ENCODE data around the gene BAIAP3. TPM values are rescaled to one million over a fixed set of nuclear protein-coding genes. Genes with fewer than 3 reads are reported as not detected.
A peak's percentile ranks its signal among the peaks of the same experiment; 100 is the strongest.

Gene BAIAP3
- total and polyA plus RNA-seq, 2 experiments from 2014 or later, result 5.2 to 13.0 TPM

GRCh38 chr16:1336619-1337018 is 3.2 kb downstream of the BAIAP3 start (continued):
- TF ChIP-seq CTCF (conservative IDR thresholded peaks at IDR 0.05; ENCODE audit: low read depth in 2 of 2) (no peak), JUNB (IDR thresholded peaks at IDR 0.05; ENCODE audit: unreplicated experiment) (no peak), EZH2phosphoT487 (IDR thresholded peaks at IDR 0.05; ENCODE audit: unreplicated experiment) (no peak), EZH2 (IDR thresholded peaks at IDR 0.05; ENCODE audit: low read depth, unreplicated experiment) (no peak), STAT1 (IDR thresholded peaks at IDR 0.05; ENCODE audit: unreplicated experiment) (no peak), POLR2AphosphoS5 (IDR thresholded peaks at IDR 0.05; ENCODE audit: low read depth) (no peak), ZNF114 (CRISPR knock-in tag; IDR thresholded peaks at IDR 0.05) (no peak)

- peaks cover 1% of the 10 kb centered on the region; the same call in 1 of the 2 replicates for H3K4me1 ChIP-seq (ENCODE audit: insufficient read depth)
Measured at GRCh38 chr16:1337486-1337885, 4.0 kb downstream of the BAIAP3 start.

More at GRCh38 chr16:1337486-1337885, 4.0 kb downstream of the BAIAP3 start:
- no peak overlapping the region for H2AFZ ChIP-seq
- Mint-ChIP-seq H3K4me3 (no peak overlapping the region), H3K9me3 (no peaks in the 10 kb centered on the region), H3K36me3 (ENCODE audit: low read depth) (no peaks in the 10 kb centered on the region), H3K4me1 (peaks cover 5% of the 10 kb centered on the region), H3K27me3 (ENCODE audit: insufficient read depth, low read depth, poor library complexity) (peaks cover 30% of the 10 kb centered on the region), H3K27ac (no peak overlapping the region)
- H3K79me2 ChIP-seq (replicated peaks; ENCODE audit: insufficient read depth), result no peaks in the 10 kb centered on the region
- DNase-seq (ENCODE audit: low spot score) (peak; percentile 62), ATAC-seq (no peak)
- H3F3A ChIP-seq (replicated peaks; ENCODE audit: low read depth), result 0 out of 2 replicates have a peak, but pooled peaks cover 2% of the 10 kb centered on the region
- no peak overlapping the region for H3K4me3 ChIP-seq
- no peaks in the 10 kb centered on the region; the same call in 1 of the 2 replicates for H4K20me1 ChIP-seq (replicated peaks; ENCODE audit: insufficient read depth)
- TF ChIP-seq POLR2AphosphoS5 (IDR thresholded peaks at IDR 0.05; ENCODE audit: low read depth) (no peak), JUNB (IDR thresholded peaks at IDR 0.05; ENCODE audit: unreplicated experiment) (no peak), EZH2 (IDR thresholded peaks at IDR 0.05; ENCODE audit: low read depth, unreplicated experiment) (no peak), ZNF462 (CRISPR knock-in tag; IDR thresholded peaks at IDR 0.05) (no peak), STAT1 (IDR thresholded peaks at IDR 0.05; ENCODE audit: unreplicated experiment) (no peak), CREB1 (CRISPR knock-in tag; IDR thresholded peaks at IDR 0.05; ENCODE audit: low read depth) (no peak)
- TF ChIP-seq, protein P1, sequence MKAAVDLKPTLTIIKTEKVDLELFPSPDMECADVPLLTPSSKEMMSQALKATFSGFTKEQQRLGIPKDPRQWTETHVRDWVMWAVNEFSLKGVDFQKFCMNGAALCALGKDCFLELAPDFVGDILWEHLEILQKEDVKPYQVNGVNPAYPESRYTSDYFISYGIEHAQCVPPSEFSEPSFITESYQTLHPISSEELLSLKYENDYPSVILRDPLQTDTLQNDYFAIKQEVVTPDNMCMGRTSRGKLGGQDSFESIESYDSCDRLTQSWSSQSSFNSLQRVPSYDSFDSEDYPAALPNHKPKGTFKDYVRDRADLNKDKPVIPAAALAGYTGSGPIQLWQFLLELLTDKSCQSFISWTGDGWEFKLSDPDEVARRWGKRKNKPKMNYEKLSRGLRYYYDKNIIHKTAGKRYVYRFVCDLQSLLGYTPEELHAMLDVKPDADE (IDR thresholded peaks at IDR 0.05), result no peak
- no peak overlapping the region for H3K27ac ChIP-seq (ENCODE audit: low read depth)
- H3K4me2 ChIP-seq, result no peak overlapping the region
- H3K36me3 ChIP-seq (ENCODE audit: insufficient read depth), result no peaks in the 10 kb centered on the region
- H3K9me2 ChIP-seq (ENCODE audit: insufficient read depth), result no peaks in the 10 kb centered on the region
- H3K27me3 ChIP-seq (ENCODE audit: insufficient read depth), result peaks cover 33% of the 10 kb centered on the region

Measured in GM23338 (cell line).